ENCODE data around the gene ZBTB21. TPM values are rescaled to one million over a fixed set of nuclear protein-coding genes. Genes with fewer than 3 reads are reported as not detected.

The ZBTB21 gene
- total RNA-seq, 1 experiment from 2014 or later = 17.9 TPM

DNA sequence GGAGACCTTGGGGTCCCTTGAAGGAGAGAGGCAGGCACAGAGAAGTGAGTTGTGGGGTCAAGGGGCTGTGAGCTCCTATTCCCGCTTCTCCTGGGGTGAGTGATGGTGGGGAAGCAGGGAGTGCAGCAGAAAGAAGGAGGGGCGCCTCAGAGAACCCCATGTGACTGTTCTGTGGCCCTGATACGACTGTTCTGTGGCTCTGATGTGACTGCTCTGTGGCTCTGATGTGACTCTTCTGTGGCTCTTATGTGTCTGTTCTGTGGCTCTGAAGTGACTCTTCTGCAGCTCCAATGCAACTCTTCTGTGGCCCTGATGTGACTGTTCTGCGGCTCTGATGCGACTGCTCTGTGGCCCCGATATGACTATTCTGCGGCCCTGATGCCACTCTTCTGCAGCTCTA, 31.1 kb upstream of the ZBTB21 start:
- H3K4me1 ChIP-seq (ENCODE audit: control insufficient read depth, insufficient read depth, low read length) = no peaks in the 10 kb centered on the region
- H3K4me3 ChIP-seq (ENCODE audit: low read depth in 2 of 2, low read length in 2 of 2) = no peak overlapping the region
- H3K27ac ChIP-seq (ENCODE audit: low read length) = no peak overlapping the region
- no peaks in the 10 kb centered on the region for H3K27me3 ChIP-seq (ENCODE audit: control insufficient read depth, insufficient read depth, low read length)
- ChIA-PET POLR2A (interaction anchor here (0.6 kb wide), 1 partner anchor 297 kb away, joined by 3 read pairs; no protein-coding TSS in a partner anchor), CTCF (no interaction called here)
- H3K9me3 ChIP-seq (ENCODE audit: control insufficient read depth, insufficient read depth, low read depth, low read length) = no peaks in the 10 kb centered on the region
- no peak for DNase-seq (ENCODE audit: low read depth, low spot score)
- in situ Hi-C loops (cut with HindIII; ENCODE audit: low pct_unique_long_range_greater_than_20kb, low sequenced_read_pairs) = no loop called here
- no TSS peak for BruUV-seq (replicated peaks)
- no peak for ATAC-seq
- intact Hi-C loops (cut with micrococcal nuclease; ENCODE audit: unreplicated experiment) = no loop called here
- no peaks in the 10 kb centered on the region for H3K36me3 ChIP-seq (ENCODE audit: control insufficient read depth, insufficient read depth, low read length)
- no peak for TF ChIP-seq TCF7L2 (IDR thresholded peaks at IDR 0.05; ENCODE audit: low read depth, low read length)
- TF ChIP-seq, protein P1, sequence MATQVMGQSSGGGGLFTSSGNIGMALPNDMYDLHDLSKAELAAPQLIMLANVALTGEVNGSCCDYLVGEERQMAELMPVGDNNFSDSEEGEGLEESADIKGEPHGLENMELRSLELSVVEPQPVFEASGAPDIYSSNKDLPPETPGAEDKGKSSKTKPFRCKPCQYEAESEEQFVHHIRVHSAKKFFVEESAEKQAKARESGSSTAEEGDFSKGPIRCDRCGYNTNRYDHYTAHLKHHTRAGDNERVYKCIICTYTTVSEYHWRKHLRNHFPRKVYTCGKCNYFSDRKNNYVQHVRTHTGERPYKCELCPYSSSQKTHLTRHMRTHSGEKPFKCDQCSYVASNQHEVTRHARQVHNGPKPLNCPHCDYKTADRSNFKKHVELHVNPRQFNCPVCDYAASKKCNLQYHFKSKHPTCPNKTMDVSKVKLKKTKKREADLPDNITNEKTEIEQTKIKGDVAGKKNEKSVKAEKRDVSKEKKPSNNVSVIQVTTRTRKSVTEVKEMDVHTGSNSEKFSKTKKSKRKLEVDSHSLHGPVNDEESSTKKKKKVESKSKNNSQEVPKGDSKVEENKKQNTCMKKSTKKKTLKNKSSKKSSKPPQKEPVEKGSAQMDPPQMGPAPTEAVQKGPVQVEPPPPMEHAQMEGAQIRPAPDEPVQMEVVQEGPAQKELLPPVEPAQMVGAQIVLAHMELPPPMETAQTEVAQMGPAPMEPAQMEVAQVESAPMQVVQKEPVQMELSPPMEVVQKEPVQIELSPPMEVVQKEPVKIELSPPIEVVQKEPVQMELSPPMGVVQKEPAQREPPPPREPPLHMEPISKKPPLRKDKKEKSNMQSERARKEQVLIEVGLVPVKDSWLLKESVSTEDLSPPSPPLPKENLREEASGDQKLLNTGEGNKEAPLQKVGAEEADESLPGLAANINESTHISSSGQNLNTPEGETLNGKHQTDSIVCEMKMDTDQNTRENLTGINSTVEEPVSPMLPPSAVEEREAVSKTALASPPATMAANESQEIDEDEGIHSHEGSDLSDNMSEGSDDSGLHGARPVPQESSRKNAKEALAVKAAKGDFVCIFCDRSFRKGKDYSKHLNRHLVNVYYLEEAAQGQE (IDR thresholded peaks at IDR 0.05; ENCODE audit: insufficient read depth in 1 of 2, low read depth in 2 of 2, low read length in 1 of 2) = no peak
- TF ChIP-seq, protein P2, sequence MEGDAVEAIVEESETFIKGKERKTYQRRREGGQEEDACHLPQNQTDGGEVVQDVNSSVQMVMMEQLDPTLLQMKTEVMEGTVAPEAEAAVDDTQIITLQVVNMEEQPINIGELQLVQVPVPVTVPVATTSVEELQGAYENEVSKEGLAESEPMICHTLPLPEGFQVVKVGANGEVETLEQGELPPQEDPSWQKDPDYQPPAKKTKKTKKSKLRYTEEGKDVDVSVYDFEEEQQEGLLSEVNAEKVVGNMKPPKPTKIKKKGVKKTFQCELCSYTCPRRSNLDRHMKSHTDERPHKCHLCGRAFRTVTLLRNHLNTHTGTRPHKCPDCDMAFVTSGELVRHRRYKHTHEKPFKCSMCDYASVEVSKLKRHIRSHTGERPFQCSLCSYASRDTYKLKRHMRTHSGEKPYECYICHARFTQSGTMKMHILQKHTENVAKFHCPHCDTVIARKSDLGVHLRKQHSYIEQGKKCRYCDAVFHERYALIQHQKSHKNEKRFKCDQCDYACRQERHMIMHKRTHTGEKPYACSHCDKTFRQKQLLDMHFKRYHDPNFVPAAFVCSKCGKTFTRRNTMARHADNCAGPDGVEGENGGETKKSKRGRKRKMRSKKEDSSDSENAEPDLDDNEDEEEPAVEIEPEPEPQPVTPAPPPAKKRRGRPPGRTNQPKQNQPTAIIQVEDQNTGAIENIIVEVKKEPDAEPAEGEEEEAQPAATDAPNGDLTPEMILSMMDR (IDR thresholded peaks at IDR 0.05) = no peak
- no peak for TF ChIP-seq POLR2AphosphoS5 (IDR thresholded peaks at IDR 0.05; ENCODE audit: low read depth, low read length)

DNA sequence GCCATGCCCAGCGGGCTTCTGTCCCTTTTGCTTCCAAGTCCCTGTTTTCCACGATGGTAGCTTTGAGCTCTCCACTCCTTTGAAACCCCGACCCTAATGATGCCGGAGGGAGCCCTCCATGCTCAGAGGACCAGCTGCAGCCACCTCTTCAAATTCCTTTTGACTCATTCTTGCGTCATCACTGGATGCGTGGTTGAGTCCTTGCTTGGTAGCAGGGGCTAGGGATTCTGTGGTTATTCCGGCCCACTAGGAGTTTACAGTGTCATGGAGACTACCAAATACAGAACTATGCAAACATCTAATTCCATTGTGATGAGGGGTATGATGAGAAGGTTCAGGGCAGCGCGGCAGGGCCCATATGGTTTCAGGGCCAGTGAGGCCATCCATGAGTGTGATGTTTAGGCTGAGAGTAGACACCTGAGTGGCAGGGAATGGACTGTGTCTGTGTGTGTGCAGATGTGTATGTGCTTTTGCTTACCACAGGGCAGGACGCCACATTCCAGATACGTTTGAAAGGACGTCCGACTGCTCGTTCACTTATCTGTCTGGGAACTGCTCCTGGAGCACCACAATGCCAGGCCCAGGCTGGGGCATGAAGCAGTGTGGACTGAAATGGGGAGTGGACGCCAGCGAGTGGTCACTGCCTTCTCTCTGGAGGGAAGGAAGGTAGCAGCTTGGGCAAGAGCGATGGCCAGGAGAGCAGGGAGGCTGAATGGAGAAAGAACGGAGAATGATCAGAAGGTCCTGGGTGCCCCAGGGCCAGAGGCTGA, 30.4 kb upstream of the ZBTB21 start:
- BruUV-seq (replicated peaks) = no TSS peak
- no peak overlapping the region for H3K4me3 ChIP-seq (ENCODE audit: low read depth in 2 of 2, low read length in 2 of 2)
- in situ Hi-C loops (cut with HindIII; ENCODE audit: low pct_unique_long_range_greater_than_20kb, low sequenced_read_pairs) = no loop called here
- no peaks in the 10 kb centered on the region for H3K9me3 ChIP-seq (ENCODE audit: control insufficient read depth, insufficient read depth, low read depth, low read length)
- peak; percentile 47 for DNase-seq (ENCODE audit: low read depth, low spot score)
- H3K36me3 ChIP-seq (ENCODE audit: control insufficient read depth, insufficient read depth, low read length) = no peaks in the 10 kb centered on the region
- peak; percentile 86 for ATAC-seq
- no peak overlapping the region for H3K27ac ChIP-seq (ENCODE audit: low read length)
- POLR2A ChIA-PET = interaction anchor here (0.7 kb wide), 1 partner anchor 665 kb away, joined by 3 read pairs; no protein-coding TSS in a partner anchor
- TF ChIP-seq SIN3A (IDR thresholded peaks at IDR 0.05; ENCODE audit: borderline replicate concordance, insufficient read depth, low read depth, low read length) = no peak
- TF ChIP-seq POLR2AphosphoS5 (IDR thresholded peaks at IDR 0.05; ENCODE audit: low read depth, low read length) = no peak
- no peak for TF ChIP-seq TCF7L2 (IDR thresholded peaks at IDR 0.05; ENCODE audit: low read depth, low read length)
- TF ChIP-seq, protein P2 (IDR thresholded peaks at IDR 0.05) = no peak
- TF ChIP-seq, protein P1 (IDR thresholded peaks at IDR 0.05; ENCODE audit: insufficient read depth in 1 of 2, low read depth in 2 of 2, low read length in 1 of 2) = no peak
- no peaks in the 10 kb centered on the region for H3K27me3 ChIP-seq (ENCODE audit: control insufficient read depth, insufficient read depth, low read length)
- intact Hi-C loops (cut with micrococcal nuclease; ENCODE audit: unreplicated experiment) = no loop called here
- no peaks in the 10 kb centered on the region for H3K4me1 ChIP-seq (ENCODE audit: control insufficient read depth, insufficient read depth, low read length)
- CTCF ChIA-PET = no interaction called here
